GM18519 (cell line): ENCODE measurements around the gene MRGPRG.

Source experiments
- ATAC-seq: cut with Tn5 transposase; IDR thresholded peaks from one replicate; pipeline ENCODE4 v1.9.1; 2021; ENCODE audit warnings: mild to moderate bottlenecking, moderate library complexity; ENCODE audit not compliant: unreplicated experiment, low FRiP score

MRGPRG gene

DNA sequence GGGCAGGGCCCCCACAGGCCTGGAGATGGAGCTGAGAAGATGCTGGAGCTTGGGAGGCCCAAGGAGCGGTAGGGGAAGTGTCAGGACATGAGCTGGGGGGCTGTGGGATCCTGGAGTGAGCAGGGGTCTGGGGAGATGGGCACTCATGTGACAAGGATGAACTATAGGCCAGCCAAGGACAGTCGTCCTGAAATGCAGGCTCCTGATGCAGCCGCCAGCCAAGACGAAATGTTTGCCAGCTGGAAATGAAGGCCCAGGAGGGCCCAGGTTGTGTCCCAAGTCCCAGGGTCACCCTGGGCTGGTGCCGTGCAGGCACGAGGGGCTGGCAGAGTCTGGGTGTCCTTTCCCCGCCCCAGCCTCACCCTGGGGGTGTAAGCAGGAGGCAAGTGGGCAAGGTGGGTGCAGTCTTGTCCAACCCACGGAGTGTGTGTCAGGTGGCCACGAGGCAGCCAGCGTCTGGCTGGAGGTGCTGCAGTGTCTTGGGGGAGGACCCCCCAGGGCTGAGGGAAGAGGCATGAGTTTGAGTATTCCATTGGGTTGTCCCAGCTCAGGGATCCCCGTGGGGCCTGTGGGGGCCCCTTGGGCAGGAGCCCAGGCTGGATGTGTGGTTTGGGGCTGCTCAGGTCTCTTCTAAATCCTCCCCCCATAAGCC is 21.4 kb downstream of the MRGPRG start:
- ATAC-seq = no peak

- no peak for ATAC-seq
Measured at GRCh38 chr11:3196161-3197043, 22.2 kb downstream of the MRGPRG start.

GRCh38 chr11:3195251-3196160 is 23.1 kb downstream of the MRGPRG start:
- no peak for ATAC-seq

- ATAC-seq = no peak
Measured at GRCh38 chr11:3194016-3194816, 24.4 kb downstream of the MRGPRG start.

GRCh38 chr11:3193373-3194015 is 25.1 kb downstream of the MRGPRG start:
- ATAC-seq = no peak

DNA sequence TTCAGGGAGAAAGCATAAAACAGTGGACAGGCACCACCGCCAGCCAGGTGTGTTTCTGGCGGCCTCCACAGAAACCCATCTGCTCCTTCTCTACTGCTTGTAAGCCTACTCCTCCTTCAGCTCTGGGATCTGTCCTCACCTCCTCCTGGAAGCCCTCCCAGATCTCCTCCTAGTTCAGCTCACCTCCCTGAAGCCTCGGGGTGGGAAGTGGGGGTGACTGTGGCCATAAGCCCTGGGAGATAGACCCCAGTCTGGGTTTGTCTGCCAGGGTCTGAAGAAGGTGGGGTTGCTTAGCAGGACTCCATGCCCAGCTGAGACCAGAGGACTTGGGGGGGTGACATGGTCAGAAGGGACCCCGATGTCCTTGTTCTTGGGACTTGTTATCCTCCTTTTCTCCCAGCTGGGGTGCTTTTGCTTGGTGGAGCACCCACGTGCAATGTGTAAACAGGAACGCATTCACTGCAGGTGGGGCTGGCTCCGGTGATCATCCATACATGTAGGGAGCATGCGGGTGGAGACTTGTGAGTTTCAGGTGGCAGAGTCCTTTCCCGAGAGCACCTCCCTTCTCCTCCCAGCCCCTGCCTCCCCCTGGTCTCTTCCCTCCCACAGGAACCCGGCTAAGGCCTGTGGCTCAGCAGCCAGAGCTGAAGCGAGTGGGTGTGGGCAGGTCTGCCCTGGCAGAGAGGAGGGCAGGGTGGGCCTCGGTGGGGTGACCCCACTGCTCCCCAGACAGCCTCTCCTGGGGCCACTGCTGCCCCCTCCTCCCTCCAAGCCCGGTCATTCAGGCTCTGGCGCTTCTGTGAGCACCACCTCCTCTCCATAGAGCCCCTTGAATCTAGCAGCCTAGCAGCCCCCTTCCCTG is 25.9 kb downstream of the MRGPRG start:
- ATAC-seq = no peak

DNA sequence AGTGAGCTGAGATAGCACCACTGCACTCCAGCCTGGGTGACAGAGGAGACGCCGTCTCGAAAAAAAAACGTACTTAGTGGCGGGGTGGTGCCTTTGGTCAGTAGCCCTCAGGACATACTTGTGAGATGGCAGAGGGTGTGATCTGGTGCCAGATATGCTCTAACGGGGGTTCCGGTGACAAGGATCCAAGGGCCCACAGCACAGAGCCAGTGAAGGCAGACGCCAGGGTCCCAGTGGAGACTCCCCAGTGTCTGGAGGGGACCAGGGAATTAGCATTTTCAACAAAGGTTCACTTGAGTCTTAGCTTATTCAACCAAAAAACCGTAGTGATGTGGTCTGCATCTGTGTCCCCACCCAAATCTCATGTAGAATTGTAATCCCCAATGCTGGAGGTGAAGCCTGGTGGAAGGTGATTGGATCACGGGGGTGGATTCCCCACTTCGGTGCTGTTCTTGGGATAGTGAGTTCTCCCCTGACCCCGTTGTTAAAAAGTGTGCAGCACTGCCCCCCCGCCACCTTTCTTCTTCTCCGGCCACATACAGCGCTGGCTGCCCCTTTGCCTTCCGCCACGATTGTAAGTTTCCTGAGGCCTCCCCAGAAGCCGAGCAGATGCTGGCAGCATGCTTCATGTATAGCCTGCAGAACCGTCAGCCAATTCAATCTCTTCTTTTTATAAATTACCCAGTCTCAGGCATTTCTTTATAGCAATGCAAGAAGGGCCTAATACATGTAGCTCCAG is 26.9 kb downstream of the MRGPRG start:
- no peak for ATAC-seq

GRCh38 chr11:3190600-3190999 is 28.0 kb downstream of the MRGPRG start:
- ATAC-seq = no peak

DNA sequence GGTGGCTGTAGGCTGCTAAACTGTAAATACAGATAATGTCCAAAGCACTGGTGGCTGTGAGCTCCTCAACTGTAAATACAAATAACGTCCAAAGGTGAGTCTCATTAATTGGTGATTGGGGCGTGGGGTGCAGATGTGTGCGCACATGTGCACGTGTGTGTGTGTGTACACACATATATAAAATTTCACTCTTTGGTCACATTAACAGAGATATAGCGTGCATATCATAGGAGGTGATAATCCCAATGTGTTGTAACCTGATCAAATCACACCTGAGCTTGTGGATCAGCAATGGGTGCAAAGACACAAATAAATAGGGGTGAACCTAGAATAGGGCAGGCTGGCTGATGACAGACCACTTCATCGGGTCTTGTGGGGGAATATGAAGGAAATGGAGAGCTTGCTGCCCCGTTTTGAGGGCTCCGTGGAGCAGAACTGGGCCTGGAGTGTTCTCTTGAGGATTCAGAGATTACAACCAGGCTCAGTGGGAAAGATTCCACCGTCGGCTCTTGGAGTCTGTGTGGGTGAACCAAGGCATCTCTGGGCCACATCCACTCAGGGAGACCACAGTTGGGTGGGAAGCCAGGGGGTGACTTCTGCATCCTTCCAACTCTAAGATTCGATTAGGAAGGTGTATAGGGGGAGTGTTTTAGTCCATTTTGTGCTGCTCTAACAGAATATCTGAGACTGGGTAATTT is 28.6 kb downstream of the MRGPRG start:
- no peak for ATAC-seq

DNA sequence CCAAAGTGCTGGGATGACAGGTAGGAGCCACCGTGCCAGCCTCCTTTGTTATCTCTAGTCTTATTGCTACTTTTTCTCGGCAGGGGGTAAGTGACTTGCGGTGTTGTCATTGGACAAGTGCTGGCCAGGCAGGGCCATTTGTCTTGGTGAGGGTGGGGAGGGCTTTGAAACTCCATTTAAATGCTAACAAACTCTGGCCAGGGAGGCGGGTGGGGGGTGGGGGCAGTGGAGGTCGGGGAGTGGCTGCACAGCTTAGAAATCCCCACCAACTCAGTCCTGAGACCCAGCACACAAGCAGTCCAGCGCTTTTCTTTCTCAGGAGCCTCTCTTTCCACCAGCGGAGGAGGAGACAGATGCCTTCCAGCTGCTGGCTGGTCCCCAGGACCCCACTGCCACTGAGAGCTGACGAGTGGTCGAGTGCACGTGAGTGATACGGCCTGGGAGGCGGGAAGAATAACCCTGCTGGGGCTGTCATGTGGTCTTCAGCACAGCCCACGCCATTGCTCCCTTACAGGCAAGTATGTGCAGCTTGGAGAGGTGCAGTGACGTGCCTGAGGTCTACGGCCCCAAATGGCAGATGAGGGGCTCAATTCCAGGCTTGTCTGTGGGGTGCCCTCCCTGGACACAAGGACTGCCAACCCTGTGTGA is 29.3 kb downstream of the MRGPRG start:
- ATAC-seq = no peak

- ATAC-seq = no peak
Measured at GRCh38 chr11:3188496-3189195, 30.0 kb downstream of the MRGPRG start.

DNA sequence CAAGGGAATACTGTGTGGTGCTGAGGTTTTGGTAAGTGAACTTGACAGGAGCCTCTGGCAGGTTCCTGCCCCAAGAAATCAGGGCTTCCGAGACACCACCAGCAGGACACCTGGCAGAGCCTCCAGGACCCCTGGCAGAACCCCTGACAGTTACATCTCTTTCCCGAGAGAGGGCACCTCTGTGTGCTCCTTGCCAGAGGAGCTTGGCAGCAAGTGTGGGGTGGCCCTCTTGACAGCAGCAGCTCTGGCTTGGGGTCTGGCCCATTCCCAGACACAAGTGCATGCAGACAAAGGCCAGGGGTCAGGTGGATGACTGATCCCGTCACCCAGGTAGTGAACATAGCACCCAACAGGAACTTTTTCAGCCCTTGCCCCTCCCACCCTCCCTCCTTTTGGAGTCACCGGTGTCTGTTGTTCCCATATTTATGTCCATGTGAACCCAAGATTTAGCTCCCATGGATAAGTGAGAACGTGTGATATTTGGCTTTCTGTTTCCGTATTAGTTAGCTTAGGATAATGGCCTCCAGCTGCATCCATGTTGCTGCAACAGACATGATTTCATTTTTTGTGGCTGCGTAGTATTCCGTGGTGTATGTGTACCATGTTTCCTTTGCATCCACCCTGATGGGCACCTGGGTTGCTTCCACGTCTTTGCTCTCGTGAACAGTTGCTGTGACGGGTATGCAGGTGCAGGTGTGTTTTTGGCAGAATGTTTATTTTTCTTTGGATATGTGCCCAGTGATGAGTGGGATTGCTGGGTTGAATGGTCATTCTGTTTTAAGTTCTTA is 32.3 kb downstream of the MRGPRG start:
- ATAC-seq = no peak

DNA sequence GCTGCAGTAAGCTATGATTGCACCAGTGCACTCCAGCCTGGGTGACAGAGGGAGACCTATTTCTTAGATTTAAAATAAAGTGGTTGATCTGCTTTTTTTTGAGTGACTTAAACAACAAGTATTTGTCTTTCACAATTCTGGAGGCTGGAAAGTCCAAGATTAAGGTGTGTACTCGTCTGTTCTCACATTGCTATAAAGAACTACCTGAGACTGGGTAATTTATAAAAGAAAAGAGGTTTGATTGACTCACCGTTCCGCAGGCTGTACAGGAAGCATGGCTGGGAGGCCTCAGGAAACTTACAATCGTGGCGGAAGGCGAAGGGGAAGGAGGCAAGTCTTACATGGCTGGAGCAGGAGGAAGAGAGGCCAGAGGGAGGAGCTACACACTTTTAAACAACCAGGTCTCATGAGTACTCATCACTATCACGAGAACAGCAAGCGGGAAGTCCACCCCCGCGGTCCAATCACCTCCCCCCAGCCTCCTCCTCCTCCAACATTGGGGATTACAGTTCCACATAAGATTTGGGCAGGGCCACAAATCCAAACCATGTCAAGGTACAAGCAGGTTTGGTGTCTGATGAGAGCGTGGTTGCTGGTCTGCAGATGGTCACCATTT is 33.8 kb downstream of the MRGPRG start:
- no peak for ATAC-seq

DNA sequence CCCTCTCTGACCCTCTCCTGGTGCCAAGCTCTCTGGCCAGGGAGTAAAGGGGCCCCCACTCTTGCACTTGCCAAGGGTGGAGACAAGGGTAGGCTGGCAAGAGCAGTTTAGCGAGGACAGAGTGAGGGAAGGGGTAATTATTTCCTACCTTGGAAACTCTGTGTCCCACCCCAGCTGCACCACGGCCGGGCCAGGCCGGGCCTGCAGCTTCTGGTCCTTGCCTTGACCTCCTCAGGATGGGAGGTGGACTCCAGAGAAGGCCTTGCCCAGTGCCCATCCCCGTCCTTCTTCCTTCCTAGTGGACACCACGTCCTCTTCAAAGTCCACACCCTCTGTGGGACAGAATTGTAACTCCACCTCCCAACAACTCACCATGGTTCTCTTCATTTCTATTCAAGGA is 35.1 kb downstream of the MRGPRG start:
- ATAC-seq = no peak

DNA sequence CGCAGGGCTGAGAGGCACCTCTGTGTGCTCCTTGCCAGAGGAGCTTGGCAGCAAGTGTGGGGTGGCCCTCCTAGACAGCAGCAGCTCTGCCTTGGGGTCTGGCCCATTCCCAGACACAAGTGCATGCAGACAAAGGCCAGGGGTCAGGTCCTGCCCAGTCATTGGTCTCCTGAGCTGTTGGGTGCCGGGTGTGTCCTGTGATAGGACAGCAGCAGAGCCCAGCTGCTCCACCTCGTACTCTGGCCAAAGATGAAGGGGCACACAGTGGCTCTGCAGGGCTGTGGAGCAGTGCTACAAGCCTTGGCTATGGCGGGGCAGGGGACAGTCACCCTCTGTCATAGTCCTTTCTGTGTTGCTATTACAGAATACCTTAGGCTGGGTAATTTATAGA is 36.2 kb downstream of the MRGPRG start:
- no peak for ATAC-seq
